Endothelial cell of umbilical vein (primary cell): ENCODE measurements around the gene ARHGAP31. TPM values are rescaled to one million over a fixed set of nuclear protein-coding genes. Genes with fewer than 3 reads are reported as not detected.
"Not testable (repeated sequence)": the region's sequence is repeated elsewhere in the genome, so short reads cannot be mapped to it uniquely, and the experiment has no call there.

ENCODE experiments used
- BruUV-seq: library from RNA; stranded (reverse); fragments of 400-500 nt; replicated peaks from 2 replicates; lab custom pipeline; 2021; lab: Mats Ljungman, UMichigan
- CTCF ChIA-PET: fragments of 300-600, 350-600 bp; sonication (Branson Sonifier 250); formaldehyde crosslinking; loops from one replicate; lab custom pipeline; 2021; ENCODE audit warnings: antibody characterized with exemption, inconsistent platforms; lab: Charles Lee
- POLR2A ChIA-PET: fragments of 300-600, 350-600 bp; sonication (Branson Sonifier 250); formaldehyde crosslinking; loops from one replicate; lab custom pipeline; 2021; ENCODE audit warnings: antibody characterized with exemption, inconsistent platforms; lab: Charles Lee
- DNase-seq: peaks from one replicate; pipeline ENCODE4 v3.0.0-alpha.2; 2011; ENCODE audit warnings: low read depth, low spot score
- FAIRE-seq: peaks from 2 replicates; lab custom pipeline; 2011; peaks lifted over from hg19 to GRCh38; lab: Jason Lieb, UNC
- H2AFZ ChIP-seq: 2 replicates; pipeline ENCODE4 v1.6.0; 2012; ENCODE audit warnings: low read depth, low read length, control low read depth, inconsistent platforms
- H3K27ac ChIP-seq: 2 replicates; pipeline ENCODE4 v1.5.1; 2011; ENCODE audit warnings: low read depth, mild to moderate bottlenecking, control low read depth, low read length, moderate library complexity; ENCODE audit not compliant: insufficient read depth
- H3K27me3 ChIP-seq, 2 experiments: 2 replicates each; pipeline versions ENCODE4 v1.6.0 to v1.6.1; 2011; ENCODE audit warnings: low read length in 2 of 2, mixed read lengths in 1 of 2; ENCODE audit not compliant: control insufficient read depth in 2 of 2, insufficient read depth in 2 of 2
- H3K36me3 ChIP-seq, 2 experiments: 2 replicates in 1 of 2; 3 replicates in 1 of 2; pipeline ENCODE4 v1.5.1; 2011; ENCODE audit warnings: low read length in 2 of 2, mild to moderate bottlenecking in 1 of 2, moderate library complexity in 1 of 2; ENCODE audit not compliant: control insufficient read depth in 2 of 2, insufficient read depth in 2 of 2; ENCODE audit errors: extremely low read depth in 1 of 2
- H3K4me1 ChIP-seq: 3 replicates; pipeline ENCODE4 v1.5.1; 2011; ENCODE audit warnings: mild to moderate bottlenecking, low read length; ENCODE audit not compliant: control insufficient read depth, insufficient read depth; ENCODE audit errors: extremely low read depth
- H3K4me2 ChIP-seq: 2 replicates; pipeline ENCODE4 v1.6.1; 2011; ENCODE audit warnings: low read length, control low read depth, mixed read lengths; ENCODE audit not compliant: insufficient read depth
- H3K4me3 ChIP-seq, 3 experiments: fragments of 200-600 bp in 1 of 3; sonication (generic), shearing (Covaris generic) in 1 of 3; replicated peaks in 1 of 3; 2 replicates each; pipeline ENCODE4 v1.5.1; 2011 to 2016; ENCODE audit warnings: control low read depth in 3 of 3, low read length in 3 of 3, mild to moderate bottlenecking in 2 of 3, inconsistent platforms in 1 of 3, low read depth in 1 of 3, moderate library complexity in 1 of 3; ENCODE audit not compliant: insufficient read depth in 1 of 3
- H3K79me2 ChIP-seq: 2 replicates; pipeline ENCODE4 v1.6.0; 2012; ENCODE audit warnings: low read length, inconsistent platforms; ENCODE audit not compliant: control insufficient read depth, insufficient read depth
- H3K9ac ChIP-seq: replicated peaks from 2 replicates; pipeline ENCODE3; 2011; ENCODE audit warnings: low read length, control low read depth; ENCODE audit not compliant: insufficient read depth; ENCODE audit errors: extremely low read depth
- H3K9me1 ChIP-seq: replicated peaks from 3 replicates; pipeline ENCODE4 v1.6.0; 2011; ENCODE audit warnings: mild to moderate bottlenecking, low read length; ENCODE audit not compliant: control insufficient read depth, insufficient read depth; ENCODE audit errors: extremely low read depth
- H3K9me3 ChIP-seq: replicated peaks from 2 replicates; pipeline ENCODE4 v1.5.1; 2012; ENCODE audit warnings: low read length, inconsistent platforms; ENCODE audit not compliant: control insufficient read depth, insufficient read depth
- H4K20me1 ChIP-seq: replicated peaks from 2 replicates; pipeline ENCODE3; 2011; ENCODE audit warnings: mild to moderate bottlenecking, low read length; ENCODE audit not compliant: control insufficient read depth, insufficient read depth; ENCODE audit errors: extremely low read depth
- FOS ChIP-seq: IDR thresholded peaks from 2 replicates; pipeline ENCODE4 v1.6.1; 2011; ENCODE audit warnings: mild to moderate bottlenecking, low read length, moderate library complexity, borderline replicate concordance; ENCODE audit not compliant: insufficient read depth
- GATA2 ChIP-seq: IDR thresholded peaks from 2 replicates; pipeline ENCODE4 v1.7.0; 2011; ENCODE audit warnings: low read depth, mild to moderate bottlenecking, moderate library complexity, mixed read lengths, low read length; ENCODE audit not compliant: insufficient read length, insufficient read depth
- JUN ChIP-seq: IDR thresholded peaks from 2 replicates; pipeline ENCODE4 v1.6.1; 2011; ENCODE audit warnings: borderline replicate concordance, low read depth; ENCODE audit not compliant: insufficient read length, insufficient read depth
- dilution Hi-C: fragments of 300-500 bp; cut with MboI; formaldehyde crosslinking; loops from one replicate; pipeline ENCODE4 v1.15.0; 2019; ENCODE audit warnings: low sequenced_read_pairs; ENCODE audit not compliant: extremely low pct_ligation_motif_present
- intact Hi-C: fragments of 100-400 bp; cut with micrococcal nuclease; formaldehyde crosslinking; loops from one replicate; pipeline ENCODE4 v1.10.0; 2022
- polyA plus RNA-seq, 4 experiments: library from polyadenylated mRNA; depleted of rRNA in 3 of 4; stranded (reverse) in 3 of 4; unstranded in 1 of 4; fragments of >200 nt; gene quantifications; 2 replicates each; pipeline versions ENCODE4 v1.2.1 to v1.2.3, GENCODE V29; 2011 to 2012; ENCODE audit warnings: missing spikeins in 1 of 4
- total RNA-seq: library from RNA; stranded (reverse); gene quantifications from 2 replicates; pipeline ENCODE4 v1.2.3, GENCODE V29; 2021

ARHGAP31 gene
- total and polyA plus RNA-seq, 2 donors (not counting 3 experiments of a cell fraction or from before 2014, with no cell fraction given) = 25.5 to 65.8 TPM

- Histone ChIP-seq H3K36me3 (peaks cover 2 to 4% of the 10 kb centered on the region in 2 experiments), H3K9me3 (no peaks in the 10 kb centered on the region), H3K4me1 (peaks cover 2% of the 10 kb centered on the region), H3K4me3 (no peak overlapping the region), H3K27me3 (no peaks in the 10 kb centered on the region), H3K9me1 (peaks cover 2% of the 10 kb centered on the region), H4K20me1 (no peaks in the 10 kb centered on the region), H3K4me2 (no peak overlapping the region), H3K9ac (no peak overlapping the region), H3K27ac (no peak overlapping the region), H3K79me2 (peaks cover 67% of the 10 kb centered on the region), H2AFZ (no peak overlapping the region)
- intact Hi-C loops (no loop called here), dilution Hi-C loops (no loop called here)
- TF ChIP-seq GATA2 (no peak), JUN (no peak), FOS (no peak)
- FAIRE-seq (no peak), DNase-seq (no peak)
- POLR2A ChIA-PET = no interaction called here
- CTCF ChIA-PET = interaction anchor here (0.8 to 1.6 kb wide), 2 partner anchors 13 to 17 kb away, joined by 3 read pairs; no protein-coding TSS in a partner anchor
- BruUV-seq = no TSS peak
Measured at GRCh38 chr3:119336823-119337222, 42.6 kb downstream of the ARHGAP31 start.

GRCh38 chr3:119337407-119337806 lies 43.2 kb downstream of the ARHGAP31 start:
- DNase-seq, POLR2A ChIA-PET, H3K9me1 ChIP-seq, H3K4me1 ChIP-seq, H3K27me3 ChIP-seq, H2AFZ ChIP-seq, H3K9me3 ChIP-seq, H4K20me1 ChIP-seq, H3K36me3 ChIP-seq, FAIRE-seq, H3K9ac ChIP-seq, BruUV-seq, H3K4me2 ChIP-seq, dilution Hi-C loops, H3K4me3 ChIP-seq, intact Hi-C loops, H3K27ac ChIP-seq: not testable (repeated sequence)
- peaks cover 65% of the 10 kb centered on the region for H3K79me2 ChIP-seq
- CTCF ChIA-PET = interaction anchor here (0.8 to 1.6 kb wide), 2 partner anchors 13 to 16 kb away, joined by 3 read pairs; no protein-coding TSS in a partner anchor
